GM12864 (cell line): ENCODE data around the gene C2CD2.

Experiments
- DNase-seq: peaks from one replicate; pipeline ENCODE4 v3.0.0-alpha.2; 2011; ENCODE audit warnings: low read depth
- H3K4me3 ChIP-seq: 2 replicates; pipeline ENCODE4 v1.5.1; 2011; ENCODE audit warnings: mild to moderate bottlenecking, low read depth, low read length, control low read depth
- TF ChIP-seq, protein P1 (sequence below): IDR thresholded peaks from 2 replicates; pipeline ENCODE4 v1.5.1; 2011; ENCODE audit warnings: low read depth, mild to moderate bottlenecking, moderate library complexity, low read length, control low read depth, inconsistent platforms; ENCODE audit errors: missing control alignments

The C2CD2 gene

DNA sequence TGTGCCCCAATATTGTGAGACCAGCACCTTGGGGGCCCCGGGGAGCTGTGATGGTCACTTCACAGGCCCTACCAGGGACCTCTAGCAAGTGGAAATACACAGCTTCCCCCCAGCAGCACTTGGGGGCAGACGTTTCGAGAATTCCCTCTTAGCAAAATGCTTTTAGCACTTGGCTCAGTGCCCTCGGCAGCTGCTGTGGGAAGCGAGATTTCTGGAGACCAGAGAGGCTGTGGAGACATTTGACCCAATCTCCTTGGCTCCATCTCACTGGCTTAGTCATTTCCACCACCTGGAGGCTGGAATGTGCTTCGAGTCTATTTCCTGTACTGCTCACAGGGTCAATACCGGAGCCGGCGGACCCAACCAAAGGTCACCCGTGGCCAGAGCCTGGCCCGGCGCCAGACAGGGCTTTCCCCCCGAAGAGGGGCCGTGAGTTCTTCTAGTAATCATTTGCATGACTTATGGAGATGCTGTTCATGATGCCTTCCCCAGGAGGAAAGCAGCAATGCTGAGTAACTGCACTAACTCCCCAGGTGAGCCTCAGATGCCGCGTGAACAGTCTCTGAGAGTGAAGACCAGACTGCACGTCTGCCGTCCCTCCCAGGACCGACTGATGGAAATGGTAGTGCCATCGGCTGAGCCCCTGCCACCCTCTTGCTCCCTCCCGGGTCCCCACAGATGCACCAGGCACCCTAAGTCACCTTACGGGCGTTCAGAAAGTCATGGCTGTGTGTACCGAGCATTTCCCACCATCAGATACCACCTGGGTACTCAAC is 4.4 kb upstream of the C2CD2 start:
- no peak for DNase-seq
- TF ChIP-seq, protein P1, sequence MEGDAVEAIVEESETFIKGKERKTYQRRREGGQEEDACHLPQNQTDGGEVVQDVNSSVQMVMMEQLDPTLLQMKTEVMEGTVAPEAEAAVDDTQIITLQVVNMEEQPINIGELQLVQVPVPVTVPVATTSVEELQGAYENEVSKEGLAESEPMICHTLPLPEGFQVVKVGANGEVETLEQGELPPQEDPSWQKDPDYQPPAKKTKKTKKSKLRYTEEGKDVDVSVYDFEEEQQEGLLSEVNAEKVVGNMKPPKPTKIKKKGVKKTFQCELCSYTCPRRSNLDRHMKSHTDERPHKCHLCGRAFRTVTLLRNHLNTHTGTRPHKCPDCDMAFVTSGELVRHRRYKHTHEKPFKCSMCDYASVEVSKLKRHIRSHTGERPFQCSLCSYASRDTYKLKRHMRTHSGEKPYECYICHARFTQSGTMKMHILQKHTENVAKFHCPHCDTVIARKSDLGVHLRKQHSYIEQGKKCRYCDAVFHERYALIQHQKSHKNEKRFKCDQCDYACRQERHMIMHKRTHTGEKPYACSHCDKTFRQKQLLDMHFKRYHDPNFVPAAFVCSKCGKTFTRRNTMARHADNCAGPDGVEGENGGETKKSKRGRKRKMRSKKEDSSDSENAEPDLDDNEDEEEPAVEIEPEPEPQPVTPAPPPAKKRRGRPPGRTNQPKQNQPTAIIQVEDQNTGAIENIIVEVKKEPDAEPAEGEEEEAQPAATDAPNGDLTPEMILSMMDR, result no peak
- H3K4me3 ChIP-seq, result no peak overlapping the region

DNA sequence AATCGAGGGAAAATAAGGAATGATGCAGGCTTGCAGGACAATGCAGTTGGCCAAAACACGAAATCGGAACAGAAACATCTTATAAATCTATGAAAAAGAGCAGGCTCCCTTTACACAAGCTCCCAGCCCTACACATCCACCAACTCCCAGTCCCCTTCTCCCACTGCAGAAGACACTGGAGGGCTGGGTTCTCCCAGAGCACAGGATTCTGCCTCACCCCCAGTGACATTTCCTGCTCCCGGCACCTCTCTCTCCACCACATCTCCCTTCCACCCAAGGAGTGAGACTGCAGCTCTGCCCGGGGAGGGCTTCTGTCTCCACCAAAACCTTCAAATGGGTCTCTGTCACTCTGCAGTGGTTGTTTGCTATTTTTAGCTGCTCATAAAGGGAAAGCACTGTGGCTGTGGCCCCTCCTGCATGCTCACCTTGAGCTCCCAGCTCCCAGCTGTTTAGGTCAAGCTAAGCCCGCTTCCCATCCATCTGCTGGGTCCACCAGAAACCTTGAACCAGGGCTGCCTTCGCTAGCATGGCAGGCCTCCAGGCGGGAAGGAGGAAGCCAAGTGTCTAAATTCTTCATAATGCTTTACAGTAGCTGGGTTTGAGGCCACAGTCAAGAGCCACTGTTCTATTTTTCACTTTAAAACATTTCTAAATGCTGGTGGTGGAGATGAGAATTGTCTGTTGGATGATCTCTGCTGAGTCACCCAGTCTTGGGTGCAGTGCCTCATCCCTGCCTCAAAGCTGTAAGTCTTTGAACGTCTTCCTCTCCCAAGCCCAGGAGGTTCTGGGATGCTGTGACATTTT is 3.3 kb upstream of the C2CD2 start:
- H3K4me3 ChIP-seq, result no peak overlapping the region
- TF ChIP-seq, protein P1, result no peak
- DNase-seq, result no peak

DNA sequence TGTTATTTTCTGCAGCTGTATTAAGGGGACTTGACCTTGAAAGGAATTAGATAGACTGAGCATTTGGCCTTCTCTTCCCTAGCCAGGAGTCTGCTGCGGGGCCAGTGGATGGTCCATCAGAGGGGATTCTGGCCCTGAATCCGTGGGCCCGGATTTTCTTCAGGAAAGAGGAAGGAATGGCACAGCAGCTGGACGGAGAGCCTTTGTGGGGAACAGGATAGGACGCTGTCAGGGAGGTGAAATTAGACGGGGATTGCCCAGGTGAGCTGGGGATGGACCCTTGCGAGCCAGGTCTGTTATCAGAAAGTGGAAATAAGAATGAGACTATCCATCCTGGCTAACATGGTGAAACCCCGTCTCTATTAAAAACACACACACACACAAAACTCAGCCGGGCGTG is 1.7 kb upstream of the C2CD2 start:
- TF ChIP-seq, protein P1, result no peak
- DNase-seq, result no peak

DNA sequence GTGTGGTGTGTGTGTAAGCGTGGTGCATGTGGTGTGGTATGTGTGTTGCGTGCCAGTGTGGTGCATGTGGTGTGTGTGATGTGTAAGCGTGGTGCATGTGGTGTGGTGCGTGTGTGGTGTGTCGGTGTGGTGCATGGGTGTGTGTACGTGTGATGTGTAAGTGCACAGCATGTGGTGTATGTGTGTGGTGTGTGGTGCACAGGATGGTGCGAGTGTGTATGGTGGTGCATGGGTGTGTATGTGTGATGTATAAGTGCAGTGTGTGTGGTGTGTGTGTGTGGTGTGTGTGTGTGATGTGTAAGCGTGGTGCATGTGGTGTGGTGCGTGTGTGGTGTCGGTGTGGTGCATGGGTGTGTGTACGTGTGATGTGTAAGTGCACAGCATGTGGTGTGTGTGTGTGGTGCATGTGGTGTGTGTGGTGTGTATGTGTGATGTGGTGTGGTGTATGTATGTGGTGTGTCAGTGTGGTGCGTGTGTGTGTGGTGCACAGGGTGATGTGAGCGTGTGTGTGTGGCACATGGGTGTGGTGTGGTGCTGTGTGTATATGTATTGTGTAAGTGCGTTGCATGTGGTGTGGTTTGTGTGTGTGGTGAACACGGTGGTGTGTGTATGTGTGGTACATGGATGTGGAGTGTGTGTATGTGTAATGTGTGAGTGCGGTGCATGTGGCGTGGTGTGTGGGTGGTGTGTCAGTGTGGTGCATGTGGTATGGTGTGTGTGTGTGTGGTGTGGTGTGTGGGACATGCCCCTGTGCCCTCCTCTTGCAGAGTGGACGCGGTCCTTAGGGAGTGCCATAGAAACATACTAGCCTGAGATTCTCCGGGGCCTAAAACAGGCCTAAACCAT is 1.1 kb upstream of the C2CD2 start:
- no peak for DNase-seq
- TF ChIP-seq, protein P1, result no peak
- no peak overlapping the region; the same call in 1 of the 2 replicates for H3K4me3 ChIP-seq

More for the DNA sequence above, 1.7 kb upstream of the C2CD2 start:
- H3K4me3 ChIP-seq, result peak overlapping the region; percentile 10; the same call in 1 of the 2 replicates

DNA sequence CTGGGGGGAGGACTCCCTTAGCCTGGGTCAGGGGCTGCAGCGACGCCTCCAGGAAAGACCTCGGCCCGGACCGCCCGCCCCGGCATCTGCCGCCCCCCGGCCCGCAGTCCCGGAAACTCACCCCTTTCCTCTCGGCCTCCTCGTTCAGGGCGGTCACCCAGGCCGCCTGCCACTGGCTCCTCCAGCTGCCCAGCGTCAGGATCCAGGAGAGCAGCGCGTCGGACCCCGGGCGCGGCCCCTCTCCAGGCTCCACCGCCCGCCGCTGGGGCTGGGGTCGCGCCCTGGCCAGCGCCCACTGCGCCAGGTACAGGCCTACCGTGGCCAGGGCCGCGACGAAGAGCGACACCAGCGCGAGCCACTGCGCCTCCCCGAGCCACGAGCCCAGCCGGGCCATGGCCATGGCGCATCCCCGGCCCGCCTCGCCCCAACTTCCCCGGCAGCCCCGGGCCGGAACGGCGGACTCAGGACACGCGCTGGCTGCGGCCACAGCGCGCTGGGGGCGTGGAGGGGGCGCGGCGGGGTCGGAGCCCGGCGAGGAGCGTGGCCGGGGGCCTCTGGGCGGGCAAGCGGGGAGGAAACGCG is 478 bp downstream of the C2CD2 start:
- H3K4me3 ChIP-seq, result peak overlapping the region; percentile 65
- no peak for DNase-seq
- TF ChIP-seq, protein P1, result no peak

DNA sequence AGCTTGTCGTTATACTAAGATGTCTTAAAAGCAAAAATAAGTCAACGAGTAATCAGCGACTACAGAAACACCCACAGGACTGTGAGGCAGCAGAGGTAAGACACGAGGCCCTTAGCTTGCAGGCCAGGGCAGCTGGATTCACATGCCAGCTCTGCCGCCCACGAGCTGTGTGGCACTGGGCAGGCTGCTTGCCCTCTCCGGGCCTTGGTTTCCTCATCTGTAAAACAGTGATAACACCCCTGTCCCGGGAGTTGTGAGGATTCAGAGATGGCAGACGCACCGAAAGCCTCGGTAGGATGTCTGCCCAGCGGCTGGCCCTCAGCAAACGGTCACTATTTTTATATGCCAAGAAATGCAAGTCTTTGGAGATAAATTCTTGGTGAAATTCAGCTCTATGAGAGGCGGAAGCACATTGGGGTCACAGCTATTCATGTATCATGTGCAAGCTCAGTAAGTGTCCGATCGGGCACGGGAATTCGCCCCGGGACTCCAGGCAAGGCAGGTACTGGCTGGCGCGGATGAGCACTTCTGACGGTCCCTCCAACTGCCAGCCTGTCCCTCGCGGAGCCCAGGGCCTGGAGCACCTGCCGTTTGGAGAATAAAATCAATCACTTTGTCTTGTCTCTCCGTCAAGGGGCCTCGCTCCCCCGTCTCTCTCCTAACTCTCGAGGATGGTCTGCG is 1.1 kb downstream of the C2CD2 start:
- no peak for DNase-seq
- TF ChIP-seq, protein P1, result no peak
- peak overlapping the region; percentile 65 for H3K4me3 ChIP-seq
